Stimulated activated CD4-positive, alpha-beta T cell treated with anti-CD3 and anti-CD28 coated beads, TNF-alpha, amount 100 ng/mL, for 1 hour (primary cell): Measurements from ENCODE around the gene MRM2.

Source experiments
- DNase-seq, 3 donors: peaks; one replicate each; pipeline ENCODE4 v3.0.0-alpha.2; 2020; ENCODE audit warnings: low read depth in 3 of 3, low spot score in 1 of 3

MRM2 gene

DNA sequence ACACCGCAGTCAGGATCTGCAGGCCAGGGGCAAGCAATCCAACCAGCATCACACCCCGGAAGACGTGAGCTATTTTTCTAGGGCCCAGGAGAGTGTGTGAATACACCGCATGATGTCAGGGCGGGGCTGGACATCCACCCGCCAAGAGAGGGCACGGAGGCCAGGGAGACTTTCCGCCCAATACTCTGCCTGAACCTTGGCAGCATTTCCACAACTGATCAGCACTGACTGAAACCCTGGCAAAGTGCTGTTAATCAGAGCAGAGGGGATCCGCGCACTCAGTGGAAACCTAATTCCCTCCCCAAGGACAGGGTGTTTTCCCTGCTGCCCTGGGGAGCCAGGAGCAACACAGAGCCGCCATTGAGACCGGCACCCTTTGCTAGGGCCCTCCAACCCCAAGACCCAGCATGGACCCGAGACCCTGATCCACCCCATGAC lies 17.5 kb downstream of the MRM2 start:
- DNase-seq = no peak

- no peak for DNase-seq
Measured at GRCh38 chr7:2223321-2223720, 18.7 kb downstream of the MRM2 start.

DNA sequence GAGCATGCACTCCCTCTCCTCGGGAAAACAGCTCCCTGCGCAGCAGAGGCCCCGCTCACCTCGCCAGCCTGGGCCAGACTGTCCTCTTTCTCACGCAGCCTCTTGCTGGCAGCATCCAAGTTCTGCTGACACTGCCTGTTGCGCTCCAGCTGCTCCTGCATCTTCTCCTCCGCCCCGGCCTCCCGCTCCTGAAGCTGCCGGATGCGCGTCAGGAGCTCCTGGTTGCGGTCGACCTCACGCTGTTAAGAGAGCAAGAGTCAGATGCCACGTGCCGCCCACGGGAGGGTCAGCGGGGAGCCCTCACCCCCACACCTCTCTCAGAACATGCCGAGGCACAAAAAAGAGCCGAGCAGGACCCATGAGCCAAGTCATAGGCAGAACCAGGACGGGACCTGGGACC lies 19.5 kb downstream of the MRM2 start:
- DNase-seq = no peak

DNA sequence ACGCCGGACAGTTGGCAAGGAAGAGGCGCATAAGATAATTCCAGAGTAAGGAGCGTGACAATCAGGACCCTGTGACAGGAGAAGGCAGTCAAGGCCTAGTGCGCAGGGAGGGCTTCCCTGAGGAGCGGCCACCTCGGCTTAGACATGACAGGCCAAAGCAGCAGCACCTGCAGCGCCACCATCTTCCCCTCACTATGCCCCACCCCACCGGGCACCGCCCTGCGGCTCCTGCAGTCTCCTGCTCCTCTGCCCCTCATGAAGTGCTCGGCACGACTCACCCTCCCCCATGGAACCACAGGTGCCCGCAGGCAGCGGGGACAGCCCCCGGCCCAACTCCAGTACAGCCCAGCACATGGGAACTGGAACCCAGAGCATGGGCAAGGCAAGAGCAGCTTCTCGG lies 21.1 kb downstream of the MRM2 start:
- DNase-seq = no peak

DNA sequence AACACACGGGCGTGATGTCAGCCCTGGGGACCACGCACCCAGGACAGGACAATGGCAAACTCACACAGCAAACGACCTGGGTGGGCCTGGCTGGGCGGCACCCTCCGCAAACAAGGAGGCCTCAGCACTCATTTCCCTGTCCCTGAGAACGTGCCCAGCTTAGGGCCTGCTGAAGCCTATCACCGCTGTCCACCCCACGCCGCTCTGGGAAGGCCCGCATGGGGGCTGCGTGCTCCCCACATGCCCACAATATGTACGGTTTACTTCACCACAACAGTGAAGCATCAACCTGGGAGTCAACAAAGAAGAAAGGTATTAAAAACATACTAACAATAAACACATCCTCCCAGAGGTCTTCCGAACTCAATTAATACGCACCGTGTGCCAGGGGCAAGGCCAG lies 21.5 kb downstream of the MRM2 start:
- DNase-seq = no peak

- DNase-seq = no peak
Measured at GRCh38 chr7:2220030-2220429, 22.0 kb downstream of the MRM2 start.

- DNase-seq = no peak
Measured at GRCh38 chr7:2219606-2220005, 22.4 kb downstream of the MRM2 start.

GRCh38 chr7:2219136-2219535 lies 22.9 kb downstream of the MRM2 start:
- no peak for DNase-seq

- DNase-seq = no peak
Measured at GRCh38 chr7:2218444-2218785, 23.6 kb downstream of the MRM2 start.

DNA sequence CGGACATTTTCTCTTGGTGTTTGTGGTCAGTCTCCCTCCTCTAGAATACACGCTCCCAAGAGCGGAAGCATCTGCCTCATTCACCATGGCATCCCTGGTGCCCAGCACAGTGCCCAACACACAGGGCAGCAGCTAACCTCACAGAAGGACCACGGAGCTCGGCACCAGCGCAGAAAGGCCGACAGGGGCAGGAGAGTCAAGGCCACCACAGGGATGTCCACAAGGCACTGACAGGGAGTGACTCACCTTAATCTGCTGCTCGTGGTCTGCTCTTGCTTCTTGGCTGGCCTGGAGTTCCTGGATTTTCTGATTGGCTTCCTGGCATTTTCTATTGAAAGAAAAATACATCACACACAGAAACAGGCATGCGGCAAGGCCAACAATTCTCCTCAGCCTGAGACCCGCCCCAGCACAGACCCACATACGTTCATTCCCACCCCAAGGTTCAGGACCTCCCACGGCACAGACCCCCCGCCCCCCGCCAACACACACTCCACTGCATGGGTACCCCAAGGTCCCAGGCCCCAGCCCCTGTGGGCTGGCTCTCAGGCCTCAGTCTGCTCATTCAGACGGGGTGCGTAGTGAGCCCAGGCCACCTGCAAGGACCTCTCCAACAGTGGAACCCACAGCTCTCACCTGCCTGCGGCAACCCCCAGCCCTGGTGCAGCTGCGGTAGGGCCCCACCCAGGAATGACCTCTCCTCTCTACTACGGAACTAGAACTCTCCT lies 24.1 kb downstream of the MRM2 start:
- no peak for DNase-seq

DNA sequence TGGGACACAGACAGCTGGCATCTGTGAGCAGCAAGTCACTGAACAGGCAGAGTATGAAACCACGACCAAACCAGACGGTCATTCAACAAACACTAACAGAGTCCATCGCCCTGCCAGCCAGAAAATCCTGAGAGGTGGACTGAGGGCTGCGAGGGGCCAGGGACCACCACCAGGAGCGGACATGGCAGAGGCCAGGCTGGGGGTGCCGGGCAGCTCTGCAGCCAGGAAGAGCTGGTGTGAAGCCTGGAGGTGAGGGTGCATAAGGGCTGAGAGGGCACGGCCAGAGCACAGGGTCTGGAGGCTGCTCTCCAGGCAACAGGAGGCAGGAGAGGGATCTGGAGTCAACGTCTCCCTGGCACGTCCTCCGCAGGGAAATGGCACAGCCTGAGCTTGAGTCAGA lies 24.8 kb downstream of the MRM2 start:
- no peak for DNase-seq

DNA sequence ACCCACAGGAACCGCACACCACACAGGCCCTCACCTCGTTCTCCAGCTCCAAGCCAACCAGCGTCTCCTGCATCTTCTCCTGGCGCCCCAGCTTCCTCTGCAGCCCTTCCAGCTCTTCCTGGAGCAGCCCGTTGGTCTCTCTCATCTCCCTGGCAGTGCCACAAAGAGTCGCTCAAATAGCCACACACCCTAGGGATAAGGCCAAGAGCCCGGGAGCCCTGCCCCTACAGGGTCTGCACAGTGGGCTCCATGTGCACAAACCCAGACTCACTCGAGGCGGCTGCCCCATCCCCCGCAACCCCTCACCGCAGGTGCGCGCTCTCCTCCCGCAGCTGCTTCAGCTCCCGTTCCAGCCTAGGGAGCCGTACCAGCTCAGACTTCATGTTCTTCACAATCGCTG lies 26.2 kb downstream of the MRM2 start:
- no peak for DNase-seq

GRCh38 chr7:2214636-2215035 lies 27.4 kb downstream of the MRM2 start:
- no peak for DNase-seq

DNA sequence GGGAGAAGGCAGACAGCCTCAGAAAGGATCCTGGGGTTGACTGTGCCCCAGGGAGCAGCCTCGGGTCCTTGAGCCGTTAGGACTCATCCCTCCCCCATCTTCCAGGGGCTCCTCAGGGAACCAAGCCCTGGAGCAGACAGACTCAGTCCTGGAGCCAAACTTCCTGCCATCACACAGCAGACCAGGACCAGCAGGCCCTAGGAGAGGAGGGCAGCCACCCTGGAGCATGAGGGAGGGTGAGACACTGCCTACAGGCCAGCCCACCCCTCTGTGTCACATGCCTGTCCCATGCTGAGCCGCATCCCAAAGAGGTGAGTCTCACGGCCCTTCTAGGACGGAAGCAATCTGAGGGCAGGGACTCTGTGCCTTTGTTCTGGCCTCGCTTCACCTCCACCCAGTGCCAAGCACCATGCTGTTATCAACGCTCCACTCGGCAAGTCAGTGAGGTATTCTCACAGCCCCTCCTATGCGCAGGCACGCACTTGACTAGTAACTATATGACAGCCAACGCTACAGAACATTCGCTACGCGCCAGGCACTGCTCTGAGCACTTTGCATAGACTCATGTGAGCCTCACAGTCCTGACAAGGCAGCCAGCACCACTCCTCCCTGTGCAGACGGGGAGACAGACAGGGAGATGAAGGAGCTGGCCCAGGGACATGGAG lies 28.3 kb downstream of the MRM2 start:
- no peak for DNase-seq

DNA sequence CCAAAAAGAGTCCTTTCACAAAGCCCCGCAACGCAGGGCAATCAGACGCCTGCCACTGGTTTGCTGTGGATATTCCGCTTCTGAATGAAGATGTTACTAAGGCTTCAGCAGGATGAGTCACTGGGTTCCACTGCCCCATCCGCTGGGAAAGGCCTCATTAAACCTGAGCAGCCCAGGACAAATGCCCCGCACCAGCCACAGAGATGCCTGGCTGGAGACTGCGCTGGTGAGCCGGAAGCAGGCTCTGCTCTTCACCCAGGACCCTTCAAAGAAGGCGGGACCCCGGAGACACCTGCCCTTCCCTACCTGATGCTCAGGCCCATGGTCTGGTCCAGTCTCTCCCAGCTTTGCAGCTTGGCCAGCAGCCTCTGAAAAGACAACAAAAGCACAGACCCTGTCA lies 29.1 kb downstream of the MRM2 start:
- no peak for DNase-seq

DNA sequence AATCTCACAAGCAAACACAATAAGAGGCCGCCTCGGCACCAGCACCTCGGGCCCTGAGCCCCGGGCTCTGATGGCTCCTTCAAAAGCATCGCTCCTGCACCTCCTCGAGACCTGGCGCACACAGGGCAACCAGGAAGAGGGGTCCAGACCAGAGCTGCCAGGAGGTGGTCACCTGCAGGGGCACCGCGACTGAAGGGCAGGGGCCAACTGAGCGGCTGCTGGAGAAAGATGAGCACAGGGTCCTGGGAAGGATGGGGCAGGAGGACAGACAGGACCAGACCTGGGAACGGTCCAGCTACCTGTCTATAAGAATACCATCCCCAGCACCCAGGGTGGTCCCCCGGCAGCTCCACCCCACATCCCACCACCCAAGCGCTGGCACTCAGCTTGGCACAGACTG lies 30.1 kb downstream of the MRM2 start:
- no peak for DNase-seq

GRCh38 chr7:2211259-2211880 lies 30.6 kb downstream of the MRM2 start:
- no peak for DNase-seq

DNA sequence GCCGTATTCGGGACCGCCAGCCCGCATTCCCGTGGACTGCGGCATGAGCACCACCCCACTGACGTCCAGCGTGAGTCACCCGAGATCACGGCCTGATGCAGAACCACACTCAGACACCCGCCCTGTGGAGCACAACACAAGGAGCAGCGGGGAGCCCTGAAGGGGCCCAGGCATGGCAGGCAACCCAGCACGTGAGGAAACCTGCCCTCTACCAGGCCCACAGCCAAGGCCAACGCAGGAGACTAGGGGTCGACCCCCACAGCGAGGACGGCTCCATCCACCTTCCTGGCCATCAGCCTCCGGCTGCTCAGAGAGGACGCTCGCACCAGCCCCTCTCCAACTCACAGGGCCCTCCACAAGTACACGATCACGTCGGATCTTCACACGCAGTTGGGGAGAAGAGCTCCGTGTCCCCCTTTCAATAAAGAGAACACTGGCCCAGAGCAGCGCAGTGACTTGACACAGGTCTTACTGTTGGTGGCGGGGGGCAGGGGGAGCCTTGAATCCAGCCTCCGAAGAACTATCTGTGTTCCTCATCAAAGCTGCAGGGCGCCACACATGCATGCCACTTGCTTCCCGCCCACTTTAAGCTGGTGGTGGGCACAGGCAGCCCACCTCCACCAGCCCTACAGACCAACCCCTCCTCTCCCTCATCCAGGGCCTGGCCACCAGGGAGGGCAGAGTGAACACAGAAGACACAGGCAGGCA lies 31.3 kb downstream of the MRM2 start:
- DNase-seq = no peak

DNA sequence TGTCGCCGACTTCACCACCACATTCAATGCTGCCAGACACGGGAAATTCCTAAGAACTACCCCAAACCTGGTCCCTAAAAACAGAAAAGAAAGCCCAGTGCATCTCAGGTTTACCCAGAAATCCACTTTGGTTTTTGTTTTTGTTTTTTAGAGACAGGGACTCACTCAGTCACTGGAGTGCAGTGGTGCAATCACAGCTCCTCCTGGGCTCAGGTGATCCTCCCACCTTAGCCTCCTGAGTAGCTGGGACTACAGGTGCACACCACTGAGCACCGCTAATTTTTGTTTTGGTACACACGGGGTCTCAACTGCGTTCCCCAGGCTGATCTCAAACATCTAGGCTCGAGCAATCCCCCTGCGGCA lies 32.1 kb downstream of the MRM2 start:
- DNase-seq = no peak

- peak in 2 of 3 donors; percentile 16 to 21 for DNase-seq
Measured at GRCh38 chr7:2209146-2209960, 32.7 kb downstream of the MRM2 start.

DNA sequence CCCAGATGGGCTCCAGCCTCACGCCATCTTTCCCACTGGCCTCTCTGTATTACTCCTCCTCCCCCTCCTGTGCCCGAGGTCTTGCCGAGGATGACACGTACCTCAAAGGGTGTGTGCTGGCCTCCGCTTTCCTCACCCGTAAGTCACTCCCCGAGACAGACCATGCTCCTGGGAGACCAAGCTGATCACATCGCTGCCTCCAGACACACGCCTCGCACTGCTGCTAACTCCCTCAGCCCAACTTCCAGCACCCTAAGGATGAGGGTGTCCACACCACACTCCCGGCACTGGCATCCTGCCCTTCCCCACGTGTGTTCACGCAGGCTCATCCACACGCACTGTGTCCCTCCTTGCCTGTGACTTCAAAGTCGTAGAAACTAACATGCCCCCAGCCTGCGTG lies 33.3 kb downstream of the MRM2 start:
- no peak for DNase-seq
